Ammon's horn (tissue), 1 donor: ENCODE data around the gene SLC33A1.

Source experiments
- DNase-seq: peaks from one replicate; pipeline ENCODE4 v3.0.0-alpha.2; 2016; ENCODE audit warnings: low spot score

SLC33A1 gene

GRCh38 chr3:155790272-155790925 lies 63.8 kb downstream of the SLC33A1 start:
- no peak for DNase-seq

GRCh38 chr3:155785662-155786295 lies 68.4 kb downstream of the SLC33A1 start:
- no peak for DNase-seq

GRCh38 chr3:155782390-155782953 lies 71.8 kb downstream of the SLC33A1 start:
- no peak for DNase-seq

DNA sequence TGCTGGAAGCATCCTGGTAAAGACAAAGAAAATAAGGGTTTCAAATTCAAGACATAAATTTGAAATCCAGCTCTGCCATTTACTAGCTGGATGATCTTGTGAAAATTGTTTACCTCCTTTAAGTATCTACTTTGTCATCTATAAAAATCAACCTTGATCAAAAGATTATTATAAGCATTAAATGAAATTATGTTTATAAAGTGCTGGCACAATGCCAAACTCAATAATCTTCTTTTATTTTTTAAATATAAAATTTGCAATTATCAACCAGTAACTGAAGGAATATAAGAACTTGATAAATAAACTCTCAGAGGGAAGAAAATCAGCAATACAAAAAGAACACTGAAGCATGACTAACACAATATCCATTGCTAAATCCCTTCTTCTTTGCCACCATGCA lies 73.9 kb downstream of the SLC33A1 start:
- no peak for DNase-seq

DNA sequence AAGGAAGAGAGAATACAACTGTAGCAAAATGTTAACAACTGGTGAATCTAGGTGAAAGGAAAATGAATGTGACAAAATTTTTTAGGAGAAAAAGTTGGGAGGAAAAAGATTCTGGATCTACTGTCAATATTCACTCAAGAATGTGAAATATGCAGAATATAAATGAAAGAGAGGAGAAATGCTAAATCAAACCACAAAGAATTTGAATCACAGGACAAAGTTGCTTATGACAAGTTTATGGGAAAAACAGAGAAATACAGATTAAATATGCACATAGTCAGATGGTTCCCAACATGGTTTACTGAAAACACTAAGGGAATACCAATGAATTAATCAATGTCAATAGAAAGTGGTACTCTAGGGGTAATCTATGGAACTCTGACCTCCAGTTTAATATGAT lies 75.8 kb downstream of the SLC33A1 start:
- DNase-seq: no peak

DNA sequence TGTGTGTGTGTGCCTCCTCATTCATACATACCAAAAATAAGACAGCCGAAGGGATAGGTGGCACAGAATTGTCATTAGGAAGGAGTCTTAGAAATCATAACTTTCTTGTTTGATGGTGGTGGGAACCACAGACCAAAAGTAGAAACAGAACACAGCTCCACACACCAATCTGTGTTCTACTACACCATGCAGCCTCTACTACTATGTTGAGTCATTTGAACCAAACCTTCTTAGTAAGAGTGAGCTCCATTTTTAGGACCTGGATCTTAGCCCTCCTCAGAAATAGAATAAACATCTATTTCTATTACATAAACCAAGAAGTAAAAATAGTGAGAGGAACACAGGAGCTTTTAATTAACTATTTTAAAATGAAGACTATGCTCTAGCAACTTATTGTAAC lies 81.4 kb downstream of the SLC33A1 start:
- DNase-seq: no peak

DNA sequence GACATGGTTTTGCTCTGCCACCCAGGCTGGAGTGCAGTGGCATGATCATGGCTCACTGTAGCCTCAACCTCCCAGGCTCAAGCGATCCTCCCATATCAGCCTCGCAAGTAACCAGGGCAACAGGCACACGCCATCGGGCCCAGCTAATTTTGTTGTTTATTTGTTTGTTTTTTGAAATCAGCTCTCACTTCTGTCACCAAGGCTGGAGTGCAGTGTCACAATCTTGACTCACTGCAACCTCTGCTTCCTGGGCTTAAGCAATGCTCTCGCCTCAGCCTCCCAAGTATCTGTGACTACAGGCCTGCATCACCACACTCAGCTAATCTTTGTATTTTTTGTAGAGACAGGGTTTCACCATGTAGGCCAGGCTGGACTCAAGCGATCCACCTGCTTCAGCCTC lies 83.1 kb downstream of the SLC33A1 start:
- DNase-seq: no peak
